ENCODE data around the gene NFAT5.
"Not testable (repeated sequence)": the region's sequence is repeated elsewhere in the genome, so short reads cannot be mapped to it uniquely, and the experiment has no call there.

Gene NFAT5

GRCh38 chr16:69565671-69566239 lies at the start of gene NFAT5:
TSS of gene NFAT5 (plus strand) at chr16:69565966. CDS start at chr16:69566302, 336 bp downstream.
- DNase-seq: peak; percentile 94
- ATAC-seq: peak; percentile 19

- not testable (repeated sequence) for DNase-seq, ATAC-seq
Measured at GRCh38 chr16:69517914-69518313, 47.9 kb upstream of the NFAT5 start.

- ATAC-seq (no peak), DNase-seq (no peak)
Measured at GRCh38 chr16:69520413-69520799, 45.4 kb upstream of the NFAT5 start.

GRCh38 chr16:69520800-69521602 lies 44.8 kb upstream of the NFAT5 start:
- DNase-seq (peak; percentile 58), ATAC-seq (peak; percentile 93)

- no peak for ATAC-seq
Measured at GRCh38 chr16:69522041-69522578, 43.7 kb upstream of the NFAT5 start.

GRCh38 chr16:69522732-69523404 lies 42.9 kb upstream of the NFAT5 start:
- ATAC-seq (no peak), DNase-seq (no peak)

More at GRCh38 chr16:69522041-69522578, 43.7 kb upstream of the NFAT5 start:
- DNase-seq: no peak

- no peak for DNase-seq
- ATAC-seq: no peak
Measured at GRCh38 chr16:69523566-69524305, 42.0 kb upstream of the NFAT5 start.

GRCh38 chr16:69526831-69527655 lies 38.7 kb upstream of the NFAT5 start:
- ATAC-seq (no peak), DNase-seq (no peak)

GRCh38 chr16:69531988-69532387 lies 33.8 kb upstream of the NFAT5 start:
- no peak for DNase-seq
- ATAC-seq: no peak

- ATAC-seq (no peak), DNase-seq (no peak)
Measured at GRCh38 chr16:69532641-69533455, 32.9 kb upstream of the NFAT5 start.

GRCh38 chr16:69534720-69535119 lies 31.0 kb upstream of the NFAT5 start:
- DNase-seq (no peak), ATAC-seq (no peak)

GRCh38 chr16:69535123-69536050 lies 30.4 kb upstream of the NFAT5 start:
- no peak for ATAC-seq
- DNase-seq: no peak

- no peak for ATAC-seq
Measured at GRCh38 chr16:69537706-69538080, 28.1 kb upstream of the NFAT5 start.

GRCh38 chr16:69538808-69539207 lies 27.0 kb upstream of the NFAT5 start:
- DNase-seq (no peak), ATAC-seq (no peak)

More at GRCh38 chr16:69537706-69538080, 28.1 kb upstream of the NFAT5 start:
- DNase-seq: no peak

GRCh38 chr16:69542974-69543373 lies 22.8 kb upstream of the NFAT5 start:
- no peak for ATAC-seq

GRCh38 chr16:69544088-69544487 lies 21.7 kb upstream of the NFAT5 start:
- no peak for ATAC-seq

More at GRCh38 chr16:69542974-69543373, 22.8 kb upstream of the NFAT5 start:
- no peak for DNase-seq

GRCh38 chr16:69546663-69547062 lies 19.1 kb upstream of the NFAT5 start:
- not testable (repeated sequence) for ATAC-seq, DNase-seq

More at GRCh38 chr16:69544088-69544487, 21.7 kb upstream of the NFAT5 start:
- DNase-seq: no peak

GRCh38 chr16:69553332-69553731 lies 12.4 kb upstream of the NFAT5 start:
- ATAC-seq: no peak
- DNase-seq: no peak

- ATAC-seq (peak; percentile 32), DNase-seq (no peak)
Measured at GRCh38 chr16:69554495-69554894, 11.3 kb upstream of the NFAT5 start.
